SJCRH30 (cell line): ENCODE measurements around the gene SUN2. TPM values are rescaled to one million over a fixed set of nuclear protein-coding genes. Genes with fewer than 3 reads are reported as not detected.

Experiments used
- DNase-seq, 2 experiments: peaks; one replicate each; pipeline ENCODE4 v3.0.0-alpha.2; 2015 to 2020
- H3K27ac ChIP-seq: fragments of 250-450 bp; sonication (Bioruptor Pico); 2 replicates; pipeline ENCODE4 v1.5.1; 2020; ENCODE audit warnings: mild to moderate bottlenecking, moderate library complexity
- H3K27me3 ChIP-seq: fragments of 250-450 bp; sonication (Bioruptor Pico); 2 replicates; pipeline ENCODE4 v1.5.1; 2020; ENCODE audit warnings: mild to moderate bottlenecking, moderate library complexity
- H3K36me3 ChIP-seq: fragments of 250-450 bp; sonication (Bioruptor Pico); 2 replicates; pipeline ENCODE4 v1.5.1; 2020; ENCODE audit warnings: mild to moderate bottlenecking, moderate library complexity
- H3K4me1 ChIP-seq: fragments of 250-450 bp; sonication (Bioruptor Pico); 2 replicates; pipeline ENCODE4 v1.5.1; 2020; ENCODE audit warnings: mild to moderate bottlenecking, moderate library complexity
- H3K4me3 ChIP-seq: fragments of 250-450 bp; sonication (Bioruptor Pico); 2 replicates; pipeline ENCODE4 v1.5.1; 2020; ENCODE audit warnings: mild to moderate bottlenecking, moderate library complexity
- H3K9me3 ChIP-seq: fragments of 250-450 bp; sonication (Bioruptor Pico); replicated peaks from 2 replicates; pipeline ENCODE4 v1.5.1; 2020; ENCODE audit warnings: mild to moderate bottlenecking, moderate library complexity
- total RNA-seq: library from RNA; depleted of rRNA; stranded (reverse); fragments of >200 nt; shearing (Covaris generic); gene quantifications from 2 replicates; pipeline ENCODE4 v1.2.3, GENCODE V29; 2014

Gene SUN2
- total RNA-seq, 1 experiment from 2014 or later, result 67.3 TPM

DNA sequence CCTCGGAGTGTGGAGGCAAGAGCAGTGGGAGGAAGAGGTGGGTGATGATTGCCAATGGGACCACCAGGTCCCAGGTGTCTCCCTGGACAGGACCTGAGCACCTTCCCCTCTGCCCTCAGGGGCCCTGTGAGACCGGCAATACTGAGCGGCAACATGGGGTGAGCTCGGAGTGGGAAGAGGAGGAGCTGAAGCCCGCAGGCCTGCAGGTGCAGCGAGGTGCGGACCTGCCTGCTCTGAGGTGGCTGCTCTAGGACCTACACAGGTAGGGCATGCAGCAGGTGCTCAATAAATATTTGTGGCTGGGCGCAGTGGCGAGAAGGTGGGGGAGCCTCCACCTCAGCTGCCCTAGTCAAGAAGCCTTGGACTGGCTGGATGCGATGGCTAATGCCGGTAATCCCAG is 12.2 kb upstream of the SUN2 start:
- Histone ChIP-seq H3K9me3 (no peaks in the 10 kb centered on the region), H3K27ac (no peak overlapping the region), H3K36me3 (no peaks in the 10 kb centered on the region), H3K4me3 (no peak overlapping the region), H3K4me1 (peaks cover 11% of the 10 kb centered on the region), H3K27me3 (no peaks in the 10 kb centered on the region)
- DNase-seq, result no peak

DNA sequence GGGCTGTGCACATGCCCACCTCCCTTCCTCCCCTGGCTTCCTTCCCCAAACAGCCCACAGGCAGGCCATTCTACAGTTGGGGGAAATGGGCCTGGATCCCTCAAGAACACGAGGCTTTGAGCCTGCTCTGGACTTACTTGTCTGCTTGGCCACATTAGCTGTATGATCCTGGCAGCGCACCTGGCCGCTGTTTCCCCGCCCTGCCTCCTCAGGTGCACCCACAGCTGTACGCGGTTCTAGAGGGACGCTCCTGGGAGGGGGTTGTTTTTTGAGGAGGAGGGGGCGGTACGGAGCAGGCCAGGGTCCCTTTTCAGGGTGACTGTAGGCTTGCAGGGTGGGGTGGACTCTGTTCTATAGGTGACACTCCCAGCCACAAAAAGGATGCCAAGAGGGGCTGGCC is 11.5 kb upstream of the SUN2 start:
- no peaks in the 10 kb centered on the region for H3K9me3 ChIP-seq
- H3K27ac ChIP-seq, result no peak overlapping the region
- no peaks in the 10 kb centered on the region for H3K36me3 ChIP-seq
- no peak overlapping the region for H3K4me3 ChIP-seq
- no peaks in the 10 kb centered on the region for H3K27me3 ChIP-seq
- DNase-seq, result no peak
- H3K4me1 ChIP-seq, result peaks cover 17% of the 10 kb centered on the region

DNA sequence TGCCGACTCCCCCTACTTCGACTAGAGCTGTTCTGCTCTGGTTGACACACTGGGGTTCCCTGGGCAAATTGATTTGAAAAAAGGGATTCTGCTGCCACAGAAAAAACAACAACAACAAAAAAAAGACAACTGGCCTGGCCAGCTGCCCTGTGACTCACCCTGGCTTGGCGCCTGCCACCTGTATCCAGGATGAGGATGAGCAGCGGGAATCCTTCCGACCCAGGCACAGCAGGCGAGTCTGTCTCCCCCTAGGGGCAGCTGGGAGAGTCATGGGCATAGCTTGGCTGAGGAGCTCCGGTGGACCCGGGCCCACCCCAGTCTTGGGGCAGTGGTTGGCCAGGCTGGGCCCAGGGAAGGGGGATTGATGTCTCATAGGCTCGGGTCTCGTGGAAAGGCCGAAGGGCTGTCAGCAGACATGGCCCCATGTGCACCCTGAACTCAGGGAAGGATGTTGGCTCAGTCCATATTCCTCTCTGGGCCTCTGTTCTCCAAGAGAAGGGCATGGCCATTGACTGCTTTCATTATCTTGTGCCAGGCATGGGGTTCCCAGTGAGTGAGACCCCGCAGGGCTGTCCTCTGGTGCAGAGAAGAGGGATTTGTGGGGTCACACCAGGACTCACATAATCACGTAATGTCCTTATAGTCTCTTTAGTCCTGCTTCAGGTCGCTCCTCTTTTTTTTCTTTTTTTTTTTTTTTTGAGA is 10.4 kb upstream of the SUN2 start:
- Histone ChIP-seq H3K9me3 (no peaks in the 10 kb centered on the region), H3K4me3 (no peak overlapping the region), H3K36me3 (no peaks in the 10 kb centered on the region), H3K27ac (no peak overlapping the region), H3K4me1 (peaks cover 26% of the 10 kb centered on the region), H3K27me3 (no peaks in the 10 kb centered on the region)
- DNase-seq, result peak; percentile 78 to 80

DNA sequence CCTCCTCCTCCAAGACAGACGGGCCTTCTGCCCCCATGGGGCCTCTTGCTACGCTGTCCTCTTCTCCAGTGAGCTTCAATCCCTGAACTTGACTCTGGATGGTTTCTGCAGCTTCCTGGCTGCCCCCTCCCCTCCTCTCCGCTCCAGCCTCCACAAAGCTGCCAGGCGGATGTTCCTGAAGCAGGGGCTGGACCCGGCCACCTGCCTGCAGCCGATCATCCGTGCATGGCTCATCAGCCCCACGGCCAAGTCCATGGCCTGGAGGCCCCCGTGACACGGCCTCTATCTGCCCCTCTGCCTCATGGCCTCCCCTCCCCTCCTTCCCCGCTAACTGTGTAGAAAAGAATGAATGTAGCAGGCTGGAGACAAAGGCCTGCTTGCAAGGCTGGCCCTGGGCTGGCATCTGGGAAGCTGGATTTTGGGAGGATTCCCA is 6.8 kb upstream of the SUN2 start:
- Histone ChIP-seq H3K36me3 (no peaks in the 10 kb centered on the region), H3K9me3 (no peaks in the 10 kb centered on the region), H3K27me3 (no peaks in the 10 kb centered on the region), H3K4me1 (peaks cover 39% of the 10 kb centered on the region), H3K4me3 (no peak overlapping the region), H3K27ac (peak overlapping the region; percentile 30; the same call in 1 of the 2 replicates)
- peak; percentile 53 to 63 for DNase-seq

DNA sequence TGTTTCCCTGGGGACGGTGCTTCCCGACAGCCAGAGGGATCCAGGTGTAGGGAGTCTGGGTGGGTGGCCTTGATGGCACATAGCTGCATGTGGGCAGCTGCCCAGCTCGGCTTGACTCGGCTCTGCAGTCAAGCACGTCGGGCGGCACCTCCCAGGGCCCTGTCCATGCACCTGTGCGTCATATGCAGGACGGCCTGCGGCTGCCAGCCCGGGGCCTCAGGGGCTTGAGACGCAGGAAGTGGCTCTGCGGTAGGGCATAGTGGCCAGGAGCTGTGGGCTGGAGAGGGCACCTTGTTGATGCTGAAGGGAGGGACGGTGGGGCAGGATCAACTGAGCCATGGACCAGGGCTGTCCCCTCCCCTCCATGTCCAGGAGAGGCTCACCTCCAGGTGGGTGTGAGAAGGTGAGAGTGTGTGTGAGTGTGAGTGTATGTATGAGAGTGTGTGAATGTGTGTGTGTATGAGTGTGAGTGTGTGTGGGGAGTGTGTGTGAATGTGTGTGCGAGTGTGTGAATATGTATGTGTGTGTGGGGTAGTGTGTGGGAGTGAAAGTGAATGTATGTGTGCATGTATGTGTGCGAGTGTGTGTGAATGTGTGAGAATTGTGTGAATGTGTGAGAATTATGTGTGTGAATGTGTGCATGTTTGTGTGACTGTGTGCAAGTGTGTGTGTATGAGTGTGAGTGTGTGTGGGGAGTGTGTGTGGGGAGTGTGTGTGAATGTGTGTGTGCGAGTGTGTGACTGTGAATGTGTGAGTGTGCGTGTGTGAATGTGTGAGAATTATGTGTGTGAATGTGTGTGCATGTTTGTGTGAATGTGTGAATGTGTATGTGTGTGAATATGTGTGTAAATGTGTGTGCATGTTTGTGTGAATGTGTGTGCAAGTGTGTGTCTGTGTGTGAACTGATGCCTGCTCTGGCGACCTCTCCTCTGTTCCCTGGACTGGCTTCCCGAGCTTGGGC is 5.7 kb upstream of the SUN2 start:
- Histone ChIP-seq H3K36me3 (no peaks in the 10 kb centered on the region), H3K27me3 (no peaks in the 10 kb centered on the region), H3K4me1 (peaks cover 39% of the 10 kb centered on the region), H3K9me3 (no peaks in the 10 kb centered on the region), H3K4me3 (no peak overlapping the region), H3K27ac (peak overlapping the region; percentile 57)
- peak; percentile 52 to 63 for DNase-seq

DNA sequence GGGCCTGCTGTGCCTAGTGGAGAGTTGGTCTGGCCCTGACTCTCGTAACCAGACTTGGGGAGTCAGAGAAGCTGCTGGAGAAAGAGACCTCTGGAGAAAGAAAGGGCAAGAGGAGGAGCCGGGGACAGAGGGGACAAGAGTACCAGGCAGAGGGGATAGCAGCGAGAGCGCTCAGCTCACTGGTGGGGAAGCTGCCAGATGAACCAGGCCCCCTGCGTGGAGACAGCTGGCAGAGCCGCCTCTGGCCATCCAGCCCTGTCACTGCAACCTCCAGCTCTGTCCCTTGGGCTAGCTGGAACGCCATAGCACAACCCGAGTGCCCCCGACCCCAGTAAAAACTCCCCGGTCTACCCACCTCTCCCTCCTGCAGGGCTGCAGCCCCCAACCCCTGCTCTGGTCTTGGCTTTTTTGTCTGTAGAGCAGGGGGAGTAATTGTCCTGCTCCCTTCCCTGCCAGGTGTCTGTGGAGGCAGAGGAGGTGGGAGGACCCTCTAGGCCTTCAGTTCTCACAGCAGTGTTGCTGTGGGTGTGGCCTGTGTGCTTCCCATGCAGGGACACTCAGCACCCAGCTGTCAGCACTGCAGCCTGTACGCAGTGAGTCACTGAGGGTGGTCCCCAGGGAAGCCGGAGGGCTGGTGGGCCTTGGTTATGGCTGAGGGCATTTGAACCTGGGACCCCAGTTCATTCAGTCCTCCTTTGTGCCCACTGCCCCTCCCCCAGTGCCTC is 4.8 kb upstream of the SUN2 start:
- H3K27me3 ChIP-seq, result no peaks in the 10 kb centered on the region
- H3K4me3 ChIP-seq, result peak overlapping the region; percentile 3; the same call in 1 of the 2 replicates
- no peaks in the 10 kb centered on the region for H3K36me3 ChIP-seq
- peak; percentile 90 to 91 for DNase-seq
- H3K27ac ChIP-seq, result peak overlapping the region; percentile 57
- H3K9me3 ChIP-seq, result no peaks in the 10 kb centered on the region
- peaks cover 36% of the 10 kb centered on the region for H3K4me1 ChIP-seq

DNA sequence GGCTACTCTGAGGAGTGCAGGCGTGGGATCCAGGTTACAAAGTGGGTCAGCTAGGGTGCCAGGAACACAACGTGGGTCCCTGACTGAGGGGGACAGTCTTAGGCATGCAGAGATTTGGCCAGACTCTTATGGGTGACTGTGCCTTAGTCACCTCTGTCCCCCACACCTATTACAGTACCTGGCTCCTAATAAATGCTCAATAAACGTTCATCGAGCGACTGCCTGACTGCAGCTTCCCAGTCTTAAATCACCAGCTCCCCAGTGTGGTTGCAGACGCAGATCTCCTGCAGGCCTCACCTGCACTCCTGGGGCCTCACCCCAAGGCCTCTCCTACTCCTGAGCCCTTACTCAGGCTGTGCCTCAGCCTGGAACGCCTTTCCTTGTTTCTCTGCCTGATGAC is 3.2 kb upstream of the SUN2 start:
- no peaks in the 10 kb centered on the region for H3K36me3 ChIP-seq
- H3K27ac ChIP-seq, result no peak overlapping the region
- H3K27me3 ChIP-seq, result no peaks in the 10 kb centered on the region
- H3K9me3 ChIP-seq, result no peaks in the 10 kb centered on the region
- DNase-seq, result no peak
- H3K4me3 ChIP-seq, result no peak overlapping the region
- peaks cover 29% of the 10 kb centered on the region for H3K4me1 ChIP-seq

DNA sequence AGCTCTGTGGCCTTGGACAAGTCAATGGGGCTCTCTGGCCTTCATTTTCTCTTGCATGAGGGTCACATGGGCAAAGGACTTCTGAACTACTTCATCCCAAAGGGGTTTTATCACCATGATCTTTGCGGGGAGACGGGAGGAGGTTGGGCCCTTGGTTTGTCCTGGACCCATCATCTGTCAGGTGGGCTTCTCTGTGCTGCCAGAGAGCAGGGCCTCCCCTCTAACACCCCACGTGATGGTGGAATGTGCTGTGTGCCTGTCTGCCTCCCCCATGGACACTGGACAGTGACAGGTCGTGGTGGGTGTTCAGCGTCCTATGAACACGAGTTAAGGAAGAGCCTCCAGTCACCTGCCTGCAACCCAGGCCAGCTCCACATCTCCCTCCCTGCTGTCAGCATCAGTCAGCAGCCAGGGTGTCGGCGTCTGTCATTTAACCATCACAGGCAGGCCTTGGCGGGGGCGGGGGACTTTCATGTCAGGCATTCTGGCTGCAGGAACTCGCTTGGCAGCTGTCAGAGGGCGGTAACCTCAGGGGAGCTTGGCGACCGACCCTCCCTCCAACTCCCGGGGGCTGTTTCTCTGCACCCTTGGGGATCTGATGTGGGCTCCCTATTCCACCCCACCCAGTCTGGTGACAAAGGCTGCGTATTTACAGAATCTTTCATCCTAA is 2.6 kb upstream of the SUN2 start:
- H3K4me1 ChIP-seq, result peaks cover 34% of the 10 kb centered on the region
- H3K27ac ChIP-seq, result no peak overlapping the region
- no peaks in the 10 kb centered on the region for H3K27me3 ChIP-seq
- DNase-seq, result no peak
- no peak overlapping the region for H3K4me3 ChIP-seq
- H3K9me3 ChIP-seq, result no peaks in the 10 kb centered on the region
- no peaks in the 10 kb centered on the region for H3K36me3 ChIP-seq

DNA sequence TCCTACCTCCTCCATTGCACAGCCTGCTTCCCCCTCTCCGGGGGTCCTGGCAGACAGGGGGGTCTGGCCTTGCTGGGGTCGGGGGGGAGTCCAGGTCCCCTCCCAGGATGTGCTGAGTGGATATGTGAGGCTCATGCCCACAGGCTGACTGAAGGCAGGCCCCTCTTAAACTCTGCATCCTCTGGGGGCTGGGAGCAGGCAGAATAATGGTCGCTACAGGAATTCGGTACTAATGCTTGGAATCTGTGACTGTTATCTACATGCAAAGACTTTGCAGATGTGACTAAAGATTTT is 1.6 kb upstream of the SUN2 start:
- peaks cover 34% of the 10 kb centered on the region for H3K4me1 ChIP-seq
- DNase-seq, result no peak

DNA sequence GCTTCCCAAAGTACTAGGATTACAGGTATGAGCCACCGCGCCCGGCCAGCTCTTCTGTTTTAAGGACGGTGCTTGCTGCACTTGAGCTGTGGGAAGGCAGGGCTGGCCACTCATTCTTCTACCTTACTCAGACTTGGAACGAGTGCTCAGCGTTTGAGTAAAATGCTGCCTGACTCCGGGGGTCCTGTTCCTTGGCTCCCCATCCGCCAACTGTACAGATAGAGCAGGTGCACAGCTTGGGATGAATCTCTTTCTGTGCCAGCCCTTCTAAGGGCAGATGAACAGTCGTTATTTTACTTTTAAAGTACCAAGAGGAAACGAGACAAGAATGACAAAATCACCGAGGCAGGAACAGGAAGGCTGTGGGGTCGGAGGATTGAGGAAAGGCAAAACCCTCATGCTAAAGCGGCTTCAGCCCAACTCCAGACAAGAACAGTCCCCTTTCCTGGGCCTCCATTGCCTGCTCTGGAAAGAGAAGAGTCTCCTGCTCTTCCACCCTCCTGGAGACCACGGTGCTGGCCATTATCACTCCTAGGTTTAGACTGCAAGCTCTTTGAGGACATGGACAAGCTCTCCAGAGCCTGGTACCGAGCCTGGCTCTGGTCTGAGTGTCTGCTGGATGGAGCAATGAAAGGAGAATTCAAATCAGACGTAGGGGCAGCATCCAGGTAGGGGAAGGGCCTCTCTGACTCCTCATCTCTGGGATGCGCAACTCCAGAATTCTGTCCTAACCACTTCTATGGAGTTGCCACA is 1.1 kb upstream of the SUN2 start:
- H3K4me1 ChIP-seq, result peaks cover 36% of the 10 kb centered on the region
- H3K27me3 ChIP-seq, result no peaks in the 10 kb centered on the region
- DNase-seq, result no peak
- H3K9me3 ChIP-seq, result no peaks in the 10 kb centered on the region
- H3K4me3 ChIP-seq, result peak overlapping the region; percentile 91
- no peaks in the 10 kb centered on the region; the same call in 1 of the 2 replicates for H3K36me3 ChIP-seq
- H3K27ac ChIP-seq, result no peak overlapping the region

More for the DNA sequence above, 1.6 kb upstream of the SUN2 start:
- Histone ChIP-seq H3K36me3 (no peaks in the 10 kb centered on the region; the same call in 1 of the 2 replicates), H3K27ac (no peak overlapping the region), H3K4me3 (no peak overlapping the region), H3K9me3 (no peaks in the 10 kb centered on the region), H3K27me3 (no peaks in the 10 kb centered on the region)

DNA sequence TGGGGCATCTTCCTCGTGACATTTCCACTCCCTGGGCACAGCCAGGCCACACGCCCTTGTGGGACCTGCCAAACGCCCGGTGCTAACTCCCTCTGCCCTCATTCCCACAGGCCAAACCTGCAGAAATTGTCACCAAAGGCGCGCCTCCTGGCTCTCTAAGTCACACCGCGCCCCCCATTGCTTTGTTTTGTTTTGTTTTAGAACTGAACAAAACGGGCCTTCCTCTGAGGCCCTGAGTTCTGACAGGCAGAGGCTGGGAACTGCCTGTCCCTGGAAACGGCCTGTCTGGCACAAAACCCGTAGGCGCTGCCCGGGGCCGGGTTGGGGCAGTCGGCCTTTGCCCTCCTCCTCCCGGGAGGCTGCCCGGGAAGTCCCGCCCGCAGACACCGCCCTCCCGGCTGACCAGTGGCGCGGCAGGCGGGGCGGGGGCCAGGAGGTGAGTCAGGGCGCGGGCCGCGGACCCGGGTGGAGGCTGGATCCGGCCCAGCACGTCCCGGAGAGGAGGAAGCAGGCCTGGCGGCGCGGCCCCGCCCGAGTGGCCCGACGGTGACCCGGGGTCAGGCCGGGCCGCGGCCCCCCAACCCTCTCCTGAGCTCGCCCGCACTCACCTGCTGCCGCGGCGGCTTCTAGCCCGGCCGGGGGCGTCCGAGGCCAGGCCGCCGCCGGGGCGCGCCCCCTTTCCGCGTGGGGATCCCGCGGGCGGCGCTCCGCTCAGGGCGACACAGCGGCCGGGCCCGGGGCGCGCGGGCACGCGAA is 465 bp downstream of the SUN2 start:
- H3K27ac ChIP-seq, result peak overlapping the region; percentile 56
- no peaks in the 10 kb centered on the region for H3K9me3 ChIP-seq
- H3K4me3 ChIP-seq, result peak overlapping the region; percentile 91
- no peaks in the 10 kb centered on the region for H3K27me3 ChIP-seq
- H3K4me1 ChIP-seq, result peaks cover 34% of the 10 kb centered on the region
- peaks cover 5% of the 10 kb centered on the region for H3K36me3 ChIP-seq
- peak; percentile 34 to 43 for DNase-seq

DNA sequence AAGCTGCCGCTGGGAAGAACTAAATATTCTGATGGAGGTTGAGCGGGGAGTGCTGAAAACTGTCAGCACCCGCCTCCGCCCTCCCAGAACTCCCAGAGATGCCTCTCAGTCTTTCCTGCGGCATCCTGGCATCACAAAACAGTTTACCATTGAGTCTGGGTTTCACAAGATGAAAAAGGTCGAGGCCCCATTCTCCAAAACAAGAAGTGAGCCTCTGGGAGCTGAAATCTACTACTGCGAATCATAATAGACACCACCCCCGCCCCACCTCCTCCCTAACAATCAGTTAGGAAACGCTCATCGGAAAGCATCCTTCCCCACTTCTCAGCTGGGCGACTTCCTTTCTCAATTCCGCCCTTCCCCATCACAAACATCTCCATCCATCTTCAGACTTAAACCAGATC is 1.0 kb downstream of the SUN2 start:
- Histone ChIP-seq H3K4me3 (peak overlapping the region; percentile 91), H3K27ac (peak overlapping the region; percentile 56), H3K36me3 (peaks cover 11% of the 10 kb centered on the region), H3K9me3 (no peaks in the 10 kb centered on the region), H3K4me1 (peaks cover 32% of the 10 kb centered on the region), H3K27me3 (no peaks in the 10 kb centered on the region)
- no peak for DNase-seq

DNA sequence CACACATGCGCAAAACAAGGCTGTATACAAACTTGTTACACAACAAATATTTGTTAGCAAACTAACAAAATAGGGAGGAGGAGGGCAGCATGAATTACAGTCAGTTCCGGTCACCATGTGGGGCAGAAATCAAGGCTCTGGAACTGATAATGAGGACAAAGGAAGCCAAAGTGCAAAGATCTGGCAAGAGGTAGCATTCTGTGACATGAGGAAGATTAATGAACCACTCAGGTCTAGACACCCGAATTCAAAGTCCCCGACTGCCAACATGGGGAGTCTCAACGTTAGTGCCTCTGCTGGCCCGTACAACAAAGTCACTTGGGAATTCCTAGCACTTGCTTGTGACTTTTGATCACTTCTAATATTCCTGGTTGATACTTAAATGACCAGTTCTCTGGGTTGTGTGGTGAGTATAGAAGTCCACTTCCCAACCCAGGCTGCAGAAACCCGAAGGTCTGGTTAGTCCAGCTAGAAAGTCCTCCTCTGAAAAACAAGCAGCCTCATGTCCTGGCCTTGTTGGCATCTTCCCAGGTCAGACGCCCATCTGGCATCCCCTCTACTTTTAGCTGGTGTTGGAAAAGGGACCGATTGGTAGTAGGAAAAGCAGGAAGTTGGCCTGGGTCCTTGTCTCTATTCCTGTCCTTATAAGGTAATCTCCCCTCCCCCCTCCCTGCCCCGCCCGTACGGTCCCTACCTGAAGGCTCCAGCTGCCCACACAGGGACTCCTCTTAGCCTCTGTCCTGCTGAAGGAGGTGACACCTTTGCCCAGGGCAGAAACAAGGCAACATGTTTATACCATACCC is 1.6 kb downstream of the SUN2 start:
- no peak overlapping the region for H3K27ac ChIP-seq
- peaks cover 17% of the 10 kb centered on the region for H3K36me3 ChIP-seq
- H3K27me3 ChIP-seq, result no peaks in the 10 kb centered on the region
- peaks cover 32% of the 10 kb centered on the region for H3K4me1 ChIP-seq
- DNase-seq, result no peak
- H3K9me3 ChIP-seq, result no peaks in the 10 kb centered on the region
- peak overlapping the region; percentile 91 for H3K4me3 ChIP-seq
